K562 (cell line): ENCODE measurements around the gene UBE2O. TPM values are rescaled to one million over a fixed set of nuclear protein-coding genes. Genes with fewer than 3 reads are reported as not detected.

ENCODE experiments used
- ATAC-seq: fragments of 200-7000 bp; cut with Tn5 transposase; 3 replicates; pipeline ENCODE4 v1.9.1; 2020; ENCODE audit warnings: moderate library complexity
- BruUV-seq: library from RNA; stranded (reverse); fragments of 400-500 nt; replicated peaks from 2 replicates; lab custom pipeline; 2021; lab: Mats Ljungman, UMichigan
- CTCF ChIA-PET: fragments of 300-600 bp; formaldehyde crosslinking; extraction: SDS; loops from one replicate; lab custom pipeline; 2021; ENCODE audit warnings: low intra/inter-chr PET ratio; lab: Yijun Ruan, JAX
- POLR2A ChIA-PET: fragments of 300-600, 350-650 bp; sonication (Branson Sonifier 250); formaldehyde crosslinking; extraction: SDS; loops from one replicate; lab custom pipeline; 2021; ENCODE audit warnings: antibody characterized with exemption, inconsistent platforms; lab: Yijun Ruan, JAX
- DNase-seq, 4 experiments: peaks; one replicate each; pipeline versions ENCODE4 v3.0.0 to v3.0.0-alpha.2; 2011 to 2018; ENCODE audit warnings: low spot score in 3 of 4, mixed read lengths in 3 of 4; ENCODE audit errors: extremely low read depth in 1 of 4
- FAIRE-seq: peaks from 2 replicates; lab custom pipeline; 2011; peaks lifted over from hg19 to GRCh38; lab: Jason Lieb, UNC
- H2AFZ ChIP-seq: 2 replicates; pipeline ENCODE4 v1.6.0; 2011; ENCODE audit warnings: low read depth, low read length, control low read depth, inconsistent platforms
- H3K27ac ChIP-seq: fragments of 200-600 bp; 3 replicates; pipeline ENCODE4 v1.8.0; 2011; ENCODE audit warnings: low read depth, mild to moderate bottlenecking, control low read depth, inconsistent platforms, low read length, moderate library complexity, mixed read lengths; ENCODE audit errors: extremely low read depth
- H3K27me3 ChIP-seq, 2 experiments: fragments of 300-600 bp in 1 of 2; 2 replicates in 1 of 2; 3 replicates in 1 of 2; pipeline versions ENCODE4 v1.6.0 to v1.8.0; 2011; ENCODE audit warnings: inconsistent platforms in 2 of 2, low read length in 2 of 2, mild to moderate bottlenecking in 1 of 2, mixed read lengths in 1 of 2, moderate library complexity in 1 of 2; ENCODE audit not compliant: control insufficient read depth in 2 of 2, insufficient read depth in 2 of 2
- H3K36me3 ChIP-seq: fragments of 300-600 bp; 3 replicates; pipeline ENCODE4 v1.8.0; 2011; ENCODE audit warnings: mild to moderate bottlenecking, low read length, inconsistent platforms; ENCODE audit not compliant: control insufficient read depth, insufficient read depth
- H3K4me1 ChIP-seq, 2 experiments: fragments of 200-600 bp in 1 of 2; replicated peaks in 1 of 2; 2 replicates in 1 of 2; 3 replicates in 1 of 2; pipeline versions ENCODE4 v1.5.1 to v1.8.0; 2011; ENCODE audit warnings: inconsistent platforms in 2 of 2, low read length in 2 of 2, mild to moderate bottlenecking in 1 of 2, mixed read lengths in 1 of 2, moderate library complexity in 1 of 2; ENCODE audit not compliant: control insufficient read depth in 2 of 2, insufficient read depth in 2 of 2
- H3K4me2 ChIP-seq: 2 replicates; pipeline ENCODE4 v1.6.1; 2011; ENCODE audit warnings: low read length, control low read depth, inconsistent platforms, mixed read lengths; ENCODE audit not compliant: insufficient read depth
- H3K4me3 ChIP-seq: fragments of 200-600 bp; sonication (generic), shearing (Covaris generic); 2 replicates; pipeline ENCODE4 v1.5.1; 2016; ENCODE audit warnings: control low read depth, inconsistent platforms
- H3K79me2 ChIP-seq: fragments of 200-600 bp; 3 replicates; pipeline ENCODE4 v1.8.0; 2011; ENCODE audit warnings: low read length, inconsistent platforms; ENCODE audit not compliant: control insufficient read depth, insufficient read depth
- H3K9ac ChIP-seq, 2 experiments: 2 replicates each; pipeline versions ENCODE4 v1.6.0 to v1.6.1; 2011; ENCODE audit warnings: low read depth in 2 of 2, low read length in 2 of 2, control low read depth in 1 of 2, inconsistent platforms in 1 of 2, mild to moderate bottlenecking in 1 of 2, mixed read lengths in 1 of 2; ENCODE audit not compliant: insufficient read depth in 1 of 2
- H3K9me1 ChIP-seq: one replicate; pipeline ENCODE4 v1.6.0; 2011; ENCODE audit warnings: inconsistent platforms, mild to moderate bottlenecking, low read length, moderate library complexity; ENCODE audit not compliant: control insufficient read depth, insufficient read depth
- H3K9me3 ChIP-seq: replicated peaks from 2 replicates; pipeline ENCODE4 v1.5.1; 2011; ENCODE audit warnings: low read depth, low read length, inconsistent platforms; ENCODE audit not compliant: control insufficient read depth, insufficient read depth
- H4K20me1 ChIP-seq: replicated peaks from 2 replicates; pipeline ENCODE4 v1.6.1; 2011; ENCODE audit warnings: low read length, inconsistent platforms, mixed read lengths; ENCODE audit not compliant: control insufficient read depth, insufficient read depth
- CXXC5 ChIP-seq: fragments of 250-450 bp; sonication (Bioruptor Pico); IDR thresholded peaks from 2 replicates; pipeline ENCODE4 v1.8.0; 2022; ENCODE audit warnings: inconsistent platforms, mild to moderate bottlenecking, moderate library complexity
- EHMT2 ChIP-seq: fragments of 450-650 bp; IDR thresholded peaks from 2 replicates; pipeline ENCODE4 v1.6.1; 2018; ENCODE audit warnings: antibody characterized with exemption
- ETS2 ChIP-seq: IDR thresholded peaks from 2 replicates; pipeline ENCODE4 v1.6.1; 2016; ENCODE audit warnings: borderline replicate concordance, missing genetic modification characterization, mild to moderate bottlenecking, moderate library complexity, missing compliant biosample characterization; ENCODE audit not compliant: poor library complexity, severe bottlenecking
- GABPB1 ChIP-seq: sonication (generic); formaldehyde crosslinking; IDR thresholded peaks from 2 replicates; pipeline ENCODE4 v1.8.0; 2022; ENCODE audit warnings: mild to moderate bottlenecking, missing genetic modification reagents
- HDGF ChIP-seq: fragments of 450-650 bp; IDR thresholded peaks from 2 replicates; pipeline ENCODE4 v1.6.1; 2016
- HNRNPLL ChIP-seq: fragments of 200-400 bp; formaldehyde crosslinking; IDR thresholded peaks from 2 replicates; pipeline ENCODE4 v1.6.1; 2017; ENCODE audit warnings: low read length, low read depth, mild to moderate bottlenecking; ENCODE audit not compliant: poor library complexity, severe bottlenecking
- HSF4 ChIP-seq: fragments of 250-450 bp; sonication (Bioruptor Pico); IDR thresholded peaks from 2 replicates; pipeline ENCODE4 v2.1.2; 2022; ENCODE audit warnings: mild to moderate bottlenecking, moderate library complexity, borderline replicate concordance
- KAT7 ChIP-seq: sonication (generic); formaldehyde crosslinking; IDR thresholded peaks from 2 replicates; pipeline ENCODE4 v1.8.0; 2022; ENCODE audit warnings: missing genetic modification reagents, mild to moderate bottlenecking, borderline replicate concordance
- KDM1A ChIP-seq, 2 experiments: fragments of 450-650 bp; IDR thresholded peaks; 2 replicates each; pipeline ENCODE4 v1.6.1; 2016; ENCODE audit warnings: mild to moderate bottlenecking in 2 of 2
- MEF2A ChIP-seq: IDR thresholded peaks from 2 replicates; pipeline ENCODE4 v1.6.1; 2011; ENCODE audit warnings: low read depth, mild to moderate bottlenecking, low read length, moderate library complexity; ENCODE audit not compliant: control insufficient read depth
- NR2C1 ChIP-seq, 2 experiments: fragments of 450-650 bp; IDR thresholded peaks; 2 replicates each; pipeline ENCODE4 v1.6.1; 2017; ENCODE audit warnings: mild to moderate bottlenecking in 2 of 2, antibody characterized with exemption in 1 of 2, inconsistent platforms in 1 of 2, missing compliant biosample characterization in 1 of 2, missing genetic modification characterization in 1 of 2
- NR3C1 ChIP-seq: sonication (generic); formaldehyde crosslinking; IDR thresholded peaks from 2 replicates; pipeline ENCODE4 v1.8.1; 2022; ENCODE audit warnings: missing genetic modification reagents
- PHB ChIP-seq: fragments of 250-450 bp; sonication (Bioruptor Pico); IDR thresholded peaks from 2 replicates; pipeline ENCODE4 v1.5.0; 2021
- RBM34 ChIP-seq: fragments of 200-400 bp; formaldehyde crosslinking; IDR thresholded peaks from 2 replicates; pipeline ENCODE4 v1.6.1; 2018; ENCODE audit warnings: low read length, borderline replicate concordance; ENCODE audit not compliant: insufficient read depth
- SP2 ChIP-seq: IDR thresholded peaks from 2 replicates; pipeline ENCODE4 v1.6.1; 2011; ENCODE audit warnings: mild to moderate bottlenecking, low read depth, low read length, moderate library complexity; ENCODE audit not compliant: poor library complexity, severe bottlenecking; ENCODE audit errors: extremely low read depth
- ZNF217 ChIP-seq: sonication (generic); formaldehyde crosslinking; IDR thresholded peaks from 2 replicates; pipeline ENCODE4 v1.8.0; 2022; ENCODE audit warnings: mild to moderate bottlenecking, missing genetic modification reagents
- ZSCAN32 ChIP-seq: fragments of 450-650 bp; formaldehyde crosslinking; IDR thresholded peaks from 2 replicates; pipeline ENCODE4 v1.4.0; 2020; ENCODE audit warnings: mild to moderate bottlenecking, moderate library complexity
- WGBS: fragments of 100-300 bp; shearing (Covaris generic); methylation state at CpG from one replicate; pipeline ENCODE4 v1.1.6; 2016; ENCODE audit warnings: low coverage, mixed read lengths; ENCODE audit not compliant: insufficient coverage; ENCODE audit errors: missing lambda C conversion rate; 5-methylcytosine and 5-hydroxymethylcytosine counted together
- in situ Hi-C: fragments of 300-500 bp; cut with MboI; formaldehyde crosslinking; loops from 4 replicates; pipeline ENCODE4 v1.15.0; 2018; ENCODE audit warnings: inconsistent platforms, mixed read lengths
- intact Hi-C: fragments of 100-400 bp; cut with micrococcal nuclease; formaldehyde crosslinking; loops from 2 replicates; pipeline ENCODE4 v1.14.2; 2022
- polyA plus RNA-seq, 8 experiments: library from polyadenylated mRNA; depleted of rRNA in 4 of 8; stranded (reverse) in 5 of 8; unstranded in 3 of 8; fragments of >200 nt; fragmentation: Nextera tagmentation in 2 of 8; fragmentation: Illumina TruSeq in 1 of 8; extraction: Ambion mirVana in 2 of 8; extraction: Trizol in 1 of 8; gene quantifications; 2 replicates each; pipeline versions ENCODE4 v1.2.1 to v1.2.3, GENCODE V29; 2011 to 2014; ENCODE audit warnings: inconsistent platforms in 1 of 8, missing spikeins in 1 of 8
- total RNA-seq, 7 experiments: library from RNA; depleted of rRNA in 6 of 7; stranded (reverse); fragments of >200 nt in 6 of 7; fragmentation: Illumina TruSeq in 2 of 7; extraction: Trizol in 2 of 7; gene quantifications; 2 replicates each; pipeline versions ENCODE4 v1.2.1 to v1.2.3, GENCODE V29; 2011 to 2021; ENCODE audit warnings: low replicate concordance in 1 of 7

UBE2O gene
- total and polyA plus RNA-seq, 9 of the 15 experiments (the other 6 are each of a cell fraction or from before 2014, with no cell fraction given), result 1.6 to 39.7 (median 13.3) TPM

DNA sequence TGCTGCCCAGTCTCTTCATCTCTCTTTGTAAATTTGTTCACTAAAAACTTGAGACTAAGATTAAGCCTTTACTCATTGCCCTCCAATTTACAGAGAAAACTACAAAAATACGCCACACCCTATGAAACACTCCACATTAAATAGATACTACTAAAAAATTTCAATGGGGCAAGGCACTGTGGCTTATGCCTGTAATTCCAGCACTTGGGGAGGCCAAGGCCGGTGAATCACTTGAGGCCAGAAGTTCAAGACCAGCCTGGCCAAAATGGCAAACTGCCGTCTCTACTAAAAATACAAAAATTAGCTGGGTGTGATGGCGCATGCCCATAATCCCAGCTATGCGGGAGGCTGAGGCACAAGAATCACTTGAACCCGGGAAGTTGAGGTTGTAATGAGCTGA lies 3.8 kb downstream of the UBE2O start:
- FAIRE-seq (no peak), DNase-seq (no peak), ATAC-seq (no peak)
- intact Hi-C loops, result no loop called here
- no peaks in the 10 kb centered on the region for H3K27me3 ChIP-seq
- H3K4me1 ChIP-seq, result peaks cover 36 to 45% of the 10 kb centered on the region in 2 experiments; a peak in 4 of 5 replicates
- no peak overlapping the region for H3K4me2 ChIP-seq
- no peak overlapping the region for H3K27ac ChIP-seq
- H3K9ac ChIP-seq, result no peak overlapping the region
- no peak overlapping the region for H2AFZ ChIP-seq
- H3K4me3 ChIP-seq, result no peak overlapping the region
- TF ChIP-seq PHB (no peak), HDGF (no peak), ETS2 (no peak), NR2C1 (IDR thresholded peaks at IDR 0.05) (no peak), NR2C1 (tag; IDR thresholded peaks at IDR 0.05) (no peak)
- H3K79me2 ChIP-seq, result peaks cover 88% of the 10 kb centered on the region
- peaks cover 45% of the 10 kb centered on the region for H4K20me1 ChIP-seq
- no TSS peak for BruUV-seq
- 89% methylated on average over 6 of the region's 6 CpGs for WGBS
- no peaks in the 10 kb centered on the region for H3K9me3 ChIP-seq
- ChIA-PET POLR2A (interaction anchor here (1.0 to 3.0 kb wide), 3 partner anchors 8 to 23 kb away, joined by 3 to 9 read pairs (median 6); no protein-coding TSS in a partner anchor), CTCF (no interaction called here)
- in situ Hi-C loops, result no loop called here
- H3K9me1 ChIP-seq, result no peaks in the 10 kb centered on the region
- 0 out of 3 replicates have a peak, but pooled peaks cover 4% of the 10 kb centered on the region for H3K36me3 ChIP-seq

DNA sequence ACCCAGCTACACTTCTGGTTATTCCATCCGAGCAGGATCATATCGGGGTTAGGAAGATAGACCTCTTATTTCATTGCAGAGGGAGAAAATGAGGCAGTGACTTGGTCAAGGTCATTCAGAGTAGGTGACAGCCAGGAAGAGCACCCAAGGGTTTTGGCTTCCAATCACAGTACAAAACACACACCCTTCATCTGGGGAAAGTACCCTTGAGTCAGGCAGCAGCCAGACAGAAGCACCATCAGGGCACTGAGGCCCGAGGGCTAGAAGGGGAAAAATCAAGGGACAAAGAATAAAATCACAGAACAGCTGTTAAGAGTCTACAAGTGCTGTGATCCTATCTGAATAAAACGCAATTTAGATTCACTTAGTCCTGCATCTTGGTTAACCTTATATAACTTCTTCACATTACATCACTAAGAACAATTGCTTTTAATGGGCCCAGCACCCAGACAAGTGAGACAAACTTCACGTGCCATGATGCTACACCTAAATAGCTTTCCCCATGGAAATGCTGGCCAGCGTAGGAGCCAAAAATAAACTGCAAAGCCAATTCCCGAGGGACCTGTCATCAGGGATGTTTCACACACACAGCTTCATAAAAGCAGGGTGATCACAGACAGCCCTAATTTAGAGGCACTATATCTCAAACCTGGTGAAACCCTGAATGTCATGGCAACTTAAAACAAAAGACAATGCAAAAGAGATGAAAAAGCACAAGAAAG lies 4.9 kb downstream of the UBE2O start:
- ATAC-seq (no peak), DNase-seq (no peak), FAIRE-seq (no peak)
- Histone ChIP-seq H3K27me3 (no peaks in the 10 kb centered on the region), H3K79me2 (peaks cover 98% of the 10 kb centered on the region), H3K4me1 (peaks cover 46 to 52% of the 10 kb centered on the region in 2 experiments; a peak in 4 of 5 replicates), H4K20me1 (peaks cover 45% of the 10 kb centered on the region), H3K27ac (no peak overlapping the region), H3K4me3 (no peak overlapping the region), H3K9me3 (no peaks in the 10 kb centered on the region), H3K9ac (no peak overlapping the region), H2AFZ (no peak overlapping the region), H3K36me3 (0 out of 3 replicates have a peak, but pooled peaks cover 4% of the 10 kb centered on the region), H3K9me1 (no peaks in the 10 kb centered on the region), H3K4me2 (no peak overlapping the region)
- ChIA-PET CTCF (no interaction called here), POLR2A (interaction anchor here (1.0 to 1.5 kb wide), 3 partner anchors 10 to 24 kb away, joined by 3 to 6 read pairs (median 6); no protein-coding TSS in a partner anchor)
- intact Hi-C loops (no loop called here), in situ Hi-C loops (no loop called here)
- WGBS, result 62% methylated on average over 7 of the region's 7 CpGs
- no TSS peak for BruUV-seq
- TF ChIP-seq KAT7 (CRISPR knock-in tag) (no peak), RBM34 (no peak), ZSCAN32 (CRISPR knock-in tag) (no peak), GABPB1 (CRISPR knock-in tag) (no peak), SP2 (no peak), ZNF217 (CRISPR knock-in tag) (no peak), MEF2A (no peak), EHMT2 (no peak), KDM1A (IDR thresholded peaks at IDR 0.05) (no peak), HNRNPLL (no peak), HSF4 (no peak), NR3C1 (CRISPR knock-in tag) (no peak), CXXC5 (CRISPR knock-in tag) (no peak)
